ENCODE measurements around the gene TNFAIP8L1. TPM values are rescaled to one million over a fixed set of nuclear protein-coding genes. Genes with fewer than 3 reads are reported as not detected.

Gene TNFAIP8L1
- total RNA-seq, 2 experiments from 2014 or later, result 19.9 to 20.4 TPM

DNA sequence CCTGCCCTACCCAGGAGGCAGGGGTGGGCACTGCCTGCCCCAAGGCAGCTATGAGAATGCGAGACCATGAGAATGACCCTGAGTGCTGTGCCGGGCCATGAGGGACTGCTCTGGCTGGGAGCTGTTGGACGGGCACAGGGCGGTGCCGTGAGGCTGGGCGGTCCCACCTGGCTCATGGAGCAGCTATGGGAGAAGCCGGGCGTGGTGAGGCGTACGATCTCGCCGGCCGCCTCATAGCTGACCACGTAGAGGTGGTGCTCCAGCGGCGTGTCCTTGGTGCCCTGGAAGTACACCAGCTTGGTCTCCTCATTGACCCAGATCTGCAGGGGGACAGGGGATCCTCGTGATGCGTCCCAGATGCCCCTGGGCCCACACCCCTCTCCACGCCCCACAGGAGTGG lies 50.1 kb downstream of the TNFAIP8L1 start:
- DNase-seq, result no peak
- CTCF ChIA-PET, result no interaction called here
- Mint-ChIP-seq H3K4me1 (ENCODE audit: low read depth) (no peaks in the 10 kb centered on the region), H3K36me3 (ENCODE audit: low read depth) (peaks cover 19% of the 10 kb centered on the region), H3K27me3 (ENCODE audit: low read depth) (no peaks in the 10 kb centered on the region), H3K4me3 (no peak overlapping the region), H3K9me3 (no peaks in the 10 kb centered on the region), H3K27ac (no peak overlapping the region)
- intact Hi-C loops (cut with micrococcal nuclease), result no loop called here

- CTCF ChIA-PET, result no interaction called here
- Mint-ChIP-seq H3K9me3 (no peaks in the 10 kb centered on the region), H3K27ac (no peak overlapping the region), H3K4me3 (no peak overlapping the region), H3K36me3 (ENCODE audit: low read depth) (peaks cover 19% of the 10 kb centered on the region), H3K4me1 (ENCODE audit: low read depth) (no peaks in the 10 kb centered on the region), H3K27me3 (ENCODE audit: low read depth) (no peaks in the 10 kb centered on the region)
- intact Hi-C loops (cut with micrococcal nuclease), result no loop called here
- no peak for DNase-seq
These were observed 51.0 kb downstream of the TNFAIP8L1 start for GRCh38 chr19:4690361-4690760.

DNA sequence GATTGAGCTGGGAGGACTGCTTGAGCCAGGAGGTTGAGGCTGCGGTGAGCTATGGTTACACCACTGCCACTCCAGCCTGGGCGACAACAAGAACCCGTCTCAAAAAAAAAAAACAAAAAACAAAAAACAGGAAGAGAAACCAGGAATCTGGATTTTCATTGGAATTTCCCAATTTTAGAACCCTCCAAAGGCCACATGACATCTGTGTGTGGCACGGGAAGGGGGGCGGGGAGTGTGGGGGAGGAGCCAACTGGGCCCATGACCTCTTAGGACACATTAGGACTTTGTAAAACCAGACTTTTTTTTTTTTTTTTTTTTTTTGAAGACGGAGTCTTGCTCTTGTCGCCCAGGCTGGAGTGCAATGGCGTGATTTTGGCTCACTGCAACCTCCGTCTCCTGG lies 52.1 kb downstream of the TNFAIP8L1 start:
- H3K27me3 Mint-ChIP-seq (ENCODE audit: low read depth), result no peaks in the 10 kb centered on the region
- no peak for DNase-seq
- intact Hi-C loops (cut with micrococcal nuclease), result no loop called here
- no peak overlapping the region for H3K4me3 Mint-ChIP-seq
- CTCF ChIA-PET, result no interaction called here
- H3K36me3 Mint-ChIP-seq (ENCODE audit: low read depth), result peaks cover 21% of the 10 kb centered on the region
- H3K27ac Mint-ChIP-seq, result no peak overlapping the region
- no peaks in the 10 kb centered on the region for H3K4me1 Mint-ChIP-seq (ENCODE audit: low read depth)
- H3K9me3 Mint-ChIP-seq, result no peaks in the 10 kb centered on the region

DNA sequence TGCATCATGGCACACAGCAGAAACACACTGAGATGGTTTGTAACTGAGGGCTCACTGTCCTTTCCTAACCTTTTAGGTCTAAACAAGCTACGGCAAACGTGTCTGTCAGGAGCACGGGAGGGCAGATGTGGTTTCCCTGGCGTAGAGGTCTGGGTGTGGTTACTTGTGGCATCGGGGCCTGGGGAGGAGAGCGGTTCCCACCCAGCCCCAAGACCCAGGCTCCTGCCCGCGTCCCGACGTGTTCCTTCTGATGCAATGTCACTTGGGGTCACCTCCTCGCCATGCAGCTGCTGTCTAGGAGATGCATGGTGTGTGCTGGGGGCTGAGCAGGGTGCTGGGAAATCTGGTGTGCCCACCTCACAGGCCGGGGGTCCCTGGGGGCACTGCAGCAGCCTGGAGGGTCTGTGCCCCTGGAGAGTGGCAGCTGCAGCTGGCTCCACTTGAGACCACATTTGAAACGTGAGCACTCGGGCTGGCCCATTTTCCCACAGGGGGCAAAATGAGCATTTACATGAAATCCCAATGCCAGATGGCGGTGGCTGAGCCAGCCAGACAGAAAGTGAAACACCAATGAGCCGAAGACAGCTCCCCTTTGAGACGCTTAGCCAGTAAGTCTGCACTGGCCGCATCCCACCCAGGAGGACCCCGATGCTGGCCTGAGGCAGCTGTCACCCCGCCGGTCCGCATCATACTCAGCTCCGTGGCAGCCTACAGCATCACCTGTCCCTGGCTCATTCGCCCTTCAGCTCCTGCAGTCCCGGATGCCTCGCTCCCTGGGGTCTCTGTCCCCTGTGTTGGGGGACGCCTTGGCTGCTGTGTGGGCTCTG lies 53.1 kb downstream of the TNFAIP8L1 start:
- Mint-ChIP-seq H3K36me3 (ENCODE audit: low read depth) (peaks cover 19% of the 10 kb centered on the region), H3K4me1 (ENCODE audit: low read depth) (no peaks in the 10 kb centered on the region), H3K27me3 (ENCODE audit: low read depth) (no peaks in the 10 kb centered on the region), H3K27ac (no peak overlapping the region), H3K4me3 (no peak overlapping the region), H3K9me3 (no peaks in the 10 kb centered on the region)
- CTCF ChIA-PET, result no interaction called here
- intact Hi-C loops (cut with micrococcal nuclease), result no loop called here
- no peak for DNase-seq

DNA sequence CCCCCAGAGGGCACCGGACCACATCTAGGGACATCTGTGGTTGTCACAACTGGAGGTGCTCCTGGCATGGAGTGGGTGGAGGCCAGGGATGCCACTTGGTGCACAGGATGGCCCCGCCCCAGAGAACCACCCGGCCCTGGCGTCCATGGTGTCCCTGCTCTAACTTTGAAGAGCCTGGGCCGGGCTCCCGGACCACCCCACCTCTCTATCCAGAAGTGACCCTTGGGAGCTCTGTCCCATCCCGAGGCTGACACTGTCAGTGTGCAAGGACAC lies 53.7 kb downstream of the TNFAIP8L1 start:
- Mint-ChIP-seq H3K9me3 (no peaks in the 10 kb centered on the region), H3K4me3 (no peak overlapping the region), H3K36me3 (ENCODE audit: low read depth) (peaks cover 19% of the 10 kb centered on the region), H3K27me3 (ENCODE audit: low read depth) (no peaks in the 10 kb centered on the region), H3K4me1 (ENCODE audit: low read depth) (no peaks in the 10 kb centered on the region), H3K27ac (no peak overlapping the region)
- intact Hi-C loops (cut with micrococcal nuclease), result no loop called here
- no peak for DNase-seq
- CTCF ChIA-PET, result no interaction called here

GRCh38 chr19:4693471-4694121 lies 54.3 kb downstream of the TNFAIP8L1 start:
- intact Hi-C loops (cut with micrococcal nuclease), result no loop called here
- DNase-seq, result no peak
- H3K4me3 Mint-ChIP-seq, result no peak overlapping the region
- CTCF ChIA-PET, result no interaction called here
- no peaks in the 10 kb centered on the region for H3K4me1 Mint-ChIP-seq (ENCODE audit: low read depth)
- no peak overlapping the region for H3K27ac Mint-ChIP-seq
- H3K27me3 Mint-ChIP-seq (ENCODE audit: low read depth), result no peaks in the 10 kb centered on the region
- no peaks in the 10 kb centered on the region for H3K9me3 Mint-ChIP-seq
- peaks cover 19% of the 10 kb centered on the region for H3K36me3 Mint-ChIP-seq (ENCODE audit: low read depth)

- H3K9me3 Mint-ChIP-seq, result no peaks in the 10 kb centered on the region
- peaks cover 19% of the 10 kb centered on the region for H3K36me3 Mint-ChIP-seq (ENCODE audit: low read depth)
- no peaks in the 10 kb centered on the region for H3K27me3 Mint-ChIP-seq (ENCODE audit: low read depth)
- DNase-seq, result no peak
- intact Hi-C loops (cut with micrococcal nuclease), result no loop called here
- CTCF ChIA-PET, result no interaction called here
- no peak overlapping the region for H3K27ac Mint-ChIP-seq
- H3K4me3 Mint-ChIP-seq, result no peak overlapping the region
- no peaks in the 10 kb centered on the region for H3K4me1 Mint-ChIP-seq (ENCODE audit: low read depth)
These were observed 55.1 kb downstream of the TNFAIP8L1 start for GRCh38 chr19:4694211-4694987.

- no peak overlapping the region for H3K4me3 Mint-ChIP-seq
- H3K27me3 Mint-ChIP-seq (ENCODE audit: low read depth), result no peaks in the 10 kb centered on the region
- H3K27ac Mint-ChIP-seq, result no peak overlapping the region
- DNase-seq, result no peak
- intact Hi-C loops (cut with micrococcal nuclease), result no loop called here
- no peaks in the 10 kb centered on the region for H3K9me3 Mint-ChIP-seq
- CTCF ChIA-PET, result no interaction called here
- H3K4me1 Mint-ChIP-seq (ENCODE audit: low read depth), result no peaks in the 10 kb centered on the region
- peaks cover 19% of the 10 kb centered on the region for H3K36me3 Mint-ChIP-seq (ENCODE audit: low read depth)
These were observed 56.0 kb downstream of the TNFAIP8L1 start for GRCh38 chr19:4695224-4695731.

DNA sequence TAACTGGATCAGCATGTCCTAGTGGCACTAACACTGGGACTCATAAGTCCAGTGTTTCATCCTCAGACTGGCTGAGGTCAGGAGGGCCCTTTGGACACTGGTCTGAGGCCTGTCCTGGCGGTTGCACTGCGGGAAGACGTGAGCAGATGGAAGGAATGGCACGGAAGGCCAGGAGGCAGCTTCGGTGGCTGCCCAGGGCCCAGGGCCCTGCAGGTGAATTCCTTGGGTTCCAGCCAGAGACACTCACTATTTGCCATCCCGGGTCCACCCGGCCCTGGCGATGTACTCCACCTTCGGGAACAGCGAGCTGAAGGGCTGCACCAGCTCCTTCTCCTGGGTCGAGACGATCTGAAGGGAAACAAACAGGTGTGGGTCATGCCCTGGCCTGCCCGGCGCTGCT lies 58.0 kb downstream of the TNFAIP8L1 start:
- H3K36me3 Mint-ChIP-seq (ENCODE audit: low read depth), result peaks cover 24% of the 10 kb centered on the region
- no peaks in the 10 kb centered on the region for H3K27me3 Mint-ChIP-seq (ENCODE audit: low read depth)
- H3K27ac Mint-ChIP-seq, result no peak overlapping the region
- no peak overlapping the region for H3K4me3 Mint-ChIP-seq
- no peaks in the 10 kb centered on the region for H3K4me1 Mint-ChIP-seq (ENCODE audit: low read depth)
- H3K9me3 Mint-ChIP-seq, result no peaks in the 10 kb centered on the region
- no peak for DNase-seq
- intact Hi-C loops (cut with micrococcal nuclease), result no loop called here
- CTCF ChIA-PET, result no interaction called here

- intact Hi-C loops (cut with micrococcal nuclease), result no loop called here
- no peaks in the 10 kb centered on the region for H3K9me3 Mint-ChIP-seq
- no peak overlapping the region for H3K27ac Mint-ChIP-seq
- H3K36me3 Mint-ChIP-seq (ENCODE audit: low read depth), result peaks cover 23% of the 10 kb centered on the region
- no peaks in the 10 kb centered on the region for H3K4me1 Mint-ChIP-seq (ENCODE audit: low read depth)
- DNase-seq, result no peak
- CTCF ChIA-PET, result interaction anchor here (1.3 kb wide), 1 partner anchor 110 kb away, joined by 4 read pairs; no protein-coding TSS in a partner anchor
- H3K27me3 Mint-ChIP-seq (ENCODE audit: low read depth), result no peaks in the 10 kb centered on the region
- no peak overlapping the region for H3K4me3 Mint-ChIP-seq
These were observed 60.7 kb downstream of the TNFAIP8L1 start for GRCh38 chr19:4699826-4700692.

GRCh38 chr19:4700693-4700970 lies 61.3 kb downstream of the TNFAIP8L1 start:
- Mint-ChIP-seq H3K36me3 (ENCODE audit: low read depth) (peaks cover 25% of the 10 kb centered on the region), H3K27me3 (ENCODE audit: low read depth) (no peaks in the 10 kb centered on the region), H3K9me3 (no peaks in the 10 kb centered on the region), H3K27ac (no peak overlapping the region), H3K4me3 (no peak overlapping the region), H3K4me1 (ENCODE audit: low read depth) (no peaks in the 10 kb centered on the region)
- CTCF ChIA-PET, result interaction anchor here (1.3 kb wide), 1 partner anchor 109 kb away, joined by 4 read pairs; no protein-coding TSS in a partner anchor
- intact Hi-C loops (cut with micrococcal nuclease), result no loop called here
- no peak for DNase-seq

GRCh38 chr19:4701557-4701956 lies 62.2 kb downstream of the TNFAIP8L1 start:
- Mint-ChIP-seq H3K9me3 (no peaks in the 10 kb centered on the region), H3K4me1 (ENCODE audit: low read depth) (no peaks in the 10 kb centered on the region), H3K36me3 (ENCODE audit: low read depth) (peaks cover 23% of the 10 kb centered on the region), H3K27me3 (ENCODE audit: low read depth) (no peaks in the 10 kb centered on the region), H3K4me3 (no peak overlapping the region), H3K27ac (no peak overlapping the region)
- CTCF ChIA-PET, result interaction anchor here (1.3 kb wide), 1 partner anchor 108 kb away, joined by 4 read pairs; no protein-coding TSS in a partner anchor
- intact Hi-C loops (cut with micrococcal nuclease), result no loop called here
- DNase-seq, result no peak

Measured in activated naive CD4-positive, alpha-beta T cell treated with anti-CD3 and anti-CD28 coated beads for 36 hours (primary cell).